HG03060 (cell line): ENCODE results near the gene WBP2.

Experiments
- ATAC-seq: cut with Tn5 transposase; IDR thresholded peaks from one replicate; pipeline ENCODE4 v1.9.1; 2021; ENCODE audit warnings: low read depth, moderate number of reproducible peaks; ENCODE audit not compliant: unreplicated experiment

The WBP2 gene

DNA sequence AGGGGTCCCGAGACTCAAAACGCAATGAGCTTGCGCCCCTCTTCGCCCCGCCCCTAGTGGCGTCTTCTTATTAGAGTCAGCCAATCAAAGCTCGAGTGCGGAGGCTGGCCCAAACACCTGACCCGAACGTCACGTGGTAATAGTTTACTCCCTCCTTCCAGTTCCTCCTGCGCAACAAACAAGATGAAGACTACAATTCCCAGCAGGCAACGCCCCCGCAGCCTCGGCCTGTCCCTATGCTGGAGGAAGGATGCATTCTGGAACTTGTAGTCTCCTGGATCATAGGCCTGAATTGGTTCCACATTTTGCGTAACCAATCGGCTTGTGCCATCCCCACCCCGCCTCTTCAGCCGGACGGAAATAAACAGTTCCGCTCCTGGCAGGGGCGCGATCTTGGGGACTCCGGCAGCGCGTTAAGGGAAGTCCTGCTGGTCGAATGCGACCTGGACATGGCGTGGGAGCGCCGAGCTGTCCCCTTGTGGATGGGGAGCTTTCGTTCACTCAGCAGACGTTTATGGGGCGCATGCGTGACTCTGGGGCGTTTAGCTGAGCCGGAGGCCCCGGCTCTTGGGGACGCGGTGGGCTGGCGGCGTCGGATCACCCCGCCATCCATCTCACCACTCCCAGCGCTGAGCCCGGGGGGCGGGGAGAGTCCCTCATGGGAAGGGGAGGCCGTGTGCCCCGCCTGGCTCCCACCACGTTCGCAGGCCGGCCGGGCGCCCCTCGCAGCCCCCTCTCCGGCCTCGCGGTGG lies at the start of gene WBP2:
WBP2 (minus strand) TSS at position 26 of the 752 bp plus-strand sequence. CDS start 38 bp downstream, outside the sequence.
- ATAC-seq, result peak; percentile 93

DNA sequence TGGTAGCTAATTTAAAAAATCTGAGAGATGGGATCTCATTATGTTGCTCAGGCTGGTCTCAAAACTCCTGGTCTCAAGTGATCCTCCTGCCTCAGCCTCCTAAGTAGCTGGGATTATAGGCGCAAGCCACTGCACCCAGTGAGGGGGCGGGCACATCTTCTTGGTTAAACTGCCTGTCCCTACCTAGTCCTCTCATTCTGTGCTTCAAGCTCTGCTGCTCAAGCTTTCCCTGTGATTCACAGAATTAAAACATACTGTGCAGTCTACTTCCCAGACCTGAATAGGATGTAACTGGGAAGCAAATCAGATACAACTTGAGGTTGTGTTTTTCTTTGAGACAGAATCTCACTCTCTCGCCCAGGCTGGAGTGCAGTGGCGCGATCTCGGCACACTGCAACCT lies 47.3 kb upstream of the WBP2 start:
- ATAC-seq, result no peak

DNA sequence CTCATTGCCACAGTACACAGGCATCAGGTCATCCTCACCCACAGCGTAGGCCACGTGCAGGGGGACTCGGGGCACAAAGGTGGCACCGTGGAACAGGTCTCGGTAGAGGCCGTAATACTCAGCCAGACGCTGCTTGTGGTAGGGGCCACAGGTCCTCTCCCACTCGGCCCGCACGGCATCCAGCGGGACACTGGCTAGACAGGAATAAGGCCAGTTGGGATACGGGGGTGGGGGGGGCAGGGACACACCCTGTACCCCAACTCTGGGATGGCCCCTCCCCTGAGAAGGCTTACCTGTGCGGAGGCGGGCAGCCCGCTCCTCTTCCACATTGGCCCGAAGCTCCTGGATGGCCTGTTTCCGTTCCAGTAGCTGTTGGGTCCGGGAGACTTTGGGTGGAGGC lies 46.6 kb upstream of the WBP2 start:
- no peak for ATAC-seq

DNA sequence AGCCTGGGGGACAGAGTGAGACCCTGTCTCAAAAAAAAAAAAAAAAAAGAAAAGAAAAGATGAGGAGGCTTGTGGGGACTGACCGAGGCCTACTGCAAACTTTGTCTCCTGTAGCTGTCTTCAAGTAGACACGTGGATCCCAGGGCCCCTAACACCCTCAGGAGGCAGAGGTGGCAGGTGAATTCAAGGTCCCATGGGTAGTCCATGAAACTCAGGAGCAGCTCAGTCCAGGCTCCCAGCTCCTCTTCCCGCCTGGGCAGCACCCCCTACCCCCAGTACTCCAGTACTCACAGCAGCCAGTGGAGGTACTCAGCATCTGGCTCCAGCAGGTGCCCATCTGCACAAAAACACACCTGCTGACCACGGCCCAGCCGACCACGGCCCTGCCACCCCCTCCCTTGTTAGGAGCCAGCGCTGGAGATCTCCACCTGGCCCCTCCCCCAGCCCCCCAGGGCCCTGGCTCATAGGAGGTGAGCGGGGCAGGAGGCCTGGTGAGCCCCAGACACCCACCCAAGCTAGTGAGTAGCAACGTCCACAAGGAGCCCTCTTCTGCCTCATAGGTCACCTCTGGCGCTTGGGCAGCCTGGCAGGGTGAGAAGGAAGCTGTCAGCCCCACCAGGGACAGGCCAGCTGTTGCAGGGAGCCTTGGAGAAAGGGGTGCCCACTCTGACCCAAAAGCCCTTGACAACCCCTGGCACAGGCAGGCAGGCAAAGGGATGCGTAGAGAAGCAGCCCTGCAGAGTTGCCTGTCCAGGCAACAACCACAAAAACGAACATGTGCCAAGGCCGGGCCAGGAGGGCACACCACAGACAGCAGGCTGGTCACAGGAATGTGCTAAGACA lies 45.8 kb upstream of the WBP2 start:
- no peak for ATAC-seq

DNA sequence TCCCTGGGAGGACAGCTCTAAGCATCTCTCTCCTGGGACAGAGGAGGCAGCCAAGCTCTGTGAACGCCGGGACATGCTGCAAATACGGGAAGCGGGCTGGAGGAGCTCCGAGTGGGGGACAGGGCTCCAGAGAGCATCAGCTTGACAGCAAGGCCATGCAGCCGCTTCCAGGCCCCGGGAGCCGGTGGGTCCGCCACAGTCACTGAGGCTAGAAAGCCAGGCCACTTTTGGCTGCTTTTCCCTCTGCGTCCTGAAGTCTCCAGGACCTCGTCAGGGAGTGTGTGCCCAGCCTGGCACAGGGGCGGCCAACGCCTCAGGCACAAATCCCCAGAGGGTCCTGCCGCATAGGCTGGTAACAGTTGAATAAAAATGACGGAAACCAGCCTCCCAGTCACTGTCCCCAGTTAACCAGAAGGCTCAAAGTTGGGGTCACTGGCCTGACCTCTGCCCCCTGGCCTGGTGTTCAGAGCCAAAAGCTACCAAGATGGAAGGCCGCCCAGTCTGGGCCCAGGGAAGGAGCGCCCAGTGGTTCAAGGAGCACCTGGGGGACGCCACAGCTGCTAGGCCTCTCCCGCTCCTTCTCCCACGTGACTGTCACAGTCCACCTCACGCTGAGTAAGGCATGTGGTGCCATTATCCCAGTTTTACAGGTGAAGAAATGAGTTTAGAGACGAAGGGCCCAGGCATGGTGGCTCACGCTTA lies 44.8 kb upstream of the WBP2 start:
- no peak for ATAC-seq

DNA sequence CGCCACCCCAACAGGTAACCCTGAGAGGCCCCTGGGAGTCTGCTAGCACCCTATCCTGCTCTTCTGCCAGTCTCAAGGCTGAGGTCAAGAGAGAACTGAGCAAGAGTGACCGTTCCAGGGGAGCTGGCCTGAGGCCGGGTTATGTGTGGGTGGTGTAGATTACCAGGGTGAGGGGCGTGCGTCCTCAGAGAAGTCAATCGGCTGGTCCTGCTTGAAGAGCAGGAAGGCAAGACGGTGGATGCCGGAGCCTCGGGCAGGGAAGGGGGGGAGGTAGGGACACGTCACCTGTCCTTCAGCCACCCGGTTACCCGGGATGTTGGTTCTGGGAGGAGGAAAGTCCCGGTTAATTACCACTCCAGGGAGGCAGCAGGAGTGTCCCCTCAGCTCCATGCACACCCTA lies 44.2 kb upstream of the WBP2 start:
- no peak for ATAC-seq

DNA sequence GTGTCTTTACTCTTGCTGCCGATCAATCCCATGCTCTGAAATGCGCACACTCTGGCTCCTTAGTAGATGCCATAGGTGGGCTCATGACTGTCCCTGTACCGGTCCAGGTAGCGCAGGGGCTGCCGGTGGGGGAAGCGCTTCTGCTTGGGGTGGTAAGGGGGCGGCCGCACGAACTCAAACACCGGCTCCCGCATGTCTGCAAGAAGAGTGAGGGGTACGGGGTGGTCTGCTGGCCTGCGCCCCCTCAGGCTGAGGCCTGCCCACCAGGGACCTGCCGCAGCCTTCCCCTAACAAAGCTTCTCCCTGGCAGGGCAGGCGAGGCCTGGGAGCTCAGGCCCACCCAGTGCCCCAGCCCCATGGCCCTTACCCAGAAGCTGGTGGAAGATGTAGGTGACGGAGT lies 43.7 kb upstream of the WBP2 start:
- no peak for ATAC-seq

DNA sequence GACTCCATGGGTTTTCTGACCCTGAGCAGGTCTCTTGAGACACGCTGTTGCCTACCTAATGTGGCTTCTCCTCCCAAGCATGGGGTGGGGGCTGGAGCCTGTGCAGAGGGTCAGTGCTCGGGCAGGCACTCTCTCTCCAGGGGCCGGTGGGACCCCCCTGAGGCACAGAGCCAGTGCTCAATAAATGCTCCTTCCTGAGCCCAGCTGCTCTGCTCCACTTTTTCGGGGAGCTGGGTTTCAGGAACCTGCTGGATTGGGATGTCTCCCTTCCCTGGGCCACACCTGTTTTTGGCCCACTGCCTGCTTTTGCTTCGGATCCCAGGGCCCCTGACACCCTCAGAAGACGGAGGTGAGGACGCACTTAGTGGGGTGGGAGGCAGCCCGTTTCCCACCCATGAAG lies 42.9 kb upstream of the WBP2 start:
- ATAC-seq, result no peak

DNA sequence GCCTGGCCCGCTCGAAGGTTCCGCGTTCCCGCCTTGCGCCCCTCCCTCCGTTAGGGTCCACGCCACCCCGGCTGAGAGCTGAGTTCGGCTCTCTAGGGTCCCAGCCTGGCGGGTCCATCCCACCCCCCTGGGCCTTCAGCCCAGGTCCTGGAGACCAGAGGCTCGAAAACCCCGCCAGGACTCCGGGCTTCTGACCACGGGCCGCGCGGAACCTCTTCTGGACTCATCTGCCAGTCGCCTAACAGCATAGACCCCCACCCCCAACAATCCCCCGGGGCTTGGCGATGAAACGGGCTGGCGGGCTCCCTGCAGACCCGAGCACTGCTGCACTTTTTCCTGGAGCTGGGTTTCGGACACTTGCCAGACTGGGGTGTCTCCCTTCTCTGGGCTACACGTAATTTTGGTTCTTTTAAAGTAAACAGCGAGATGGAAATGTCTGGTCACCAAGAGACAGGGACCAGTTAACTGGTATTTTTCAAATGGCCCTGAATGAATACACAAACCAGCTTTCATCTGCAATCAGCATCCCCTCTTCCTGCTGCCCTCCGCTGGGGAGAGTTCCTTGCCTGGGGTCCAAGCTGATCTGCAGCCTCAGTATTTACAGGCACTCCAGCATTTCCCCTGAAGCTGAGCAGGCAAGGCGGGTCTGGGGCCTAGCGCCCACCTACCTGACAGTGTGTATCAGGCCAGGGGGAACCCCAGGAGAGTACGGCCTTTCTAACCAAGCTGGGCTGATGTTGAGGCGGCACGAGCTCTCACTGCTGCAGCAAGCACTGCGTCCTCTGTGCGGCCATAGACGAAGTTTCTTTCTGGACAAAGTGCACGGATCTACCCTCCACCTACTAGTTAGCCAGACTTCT lies 42.3 kb upstream of the WBP2 start:
- no peak for ATAC-seq

DNA sequence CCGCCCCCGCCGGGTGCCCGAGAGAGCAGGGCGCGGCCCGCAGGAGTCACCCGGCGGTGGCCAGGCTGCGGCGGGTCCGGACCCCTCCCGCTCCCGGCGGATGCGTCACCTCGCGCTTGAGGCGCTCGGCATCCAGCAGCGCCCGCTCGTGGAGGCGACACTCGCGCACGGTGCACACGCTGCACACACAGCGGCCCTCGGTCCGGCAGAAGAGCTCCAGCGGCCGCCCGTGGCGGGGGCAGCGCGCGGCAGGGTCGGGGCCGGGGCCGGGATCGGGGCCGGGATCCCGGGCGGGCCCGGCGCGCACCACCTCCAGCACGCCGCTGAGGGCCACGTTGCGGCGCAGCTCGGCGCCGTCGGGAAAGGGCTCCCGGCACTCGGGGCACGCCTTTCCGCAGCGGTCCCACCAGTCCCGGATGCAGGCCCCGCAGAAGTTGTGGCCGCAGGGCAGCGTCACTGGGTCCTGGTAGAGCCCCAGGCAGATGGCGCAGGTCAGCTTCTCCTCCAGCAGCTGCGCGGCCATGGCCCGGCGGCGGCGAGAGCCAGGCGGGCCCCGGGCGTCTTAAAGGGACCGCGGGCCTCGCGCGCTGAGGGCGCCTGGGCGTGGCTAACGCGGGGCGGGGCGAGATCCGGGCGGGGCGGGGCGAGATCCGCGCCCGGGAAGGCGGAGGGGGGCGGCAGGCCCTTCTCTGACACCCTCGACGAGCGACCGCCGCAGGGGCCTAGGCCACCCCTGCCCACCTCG lies 41.5 kb upstream of the WBP2 start, which contains the start of gene TRIM65:
TRIM65 (minus strand) TSS at position 537 of the 745 bp plus-strand sequence; CDS start at position 523, 14 bp downstream.
- ATAC-seq, result no peak

DNA sequence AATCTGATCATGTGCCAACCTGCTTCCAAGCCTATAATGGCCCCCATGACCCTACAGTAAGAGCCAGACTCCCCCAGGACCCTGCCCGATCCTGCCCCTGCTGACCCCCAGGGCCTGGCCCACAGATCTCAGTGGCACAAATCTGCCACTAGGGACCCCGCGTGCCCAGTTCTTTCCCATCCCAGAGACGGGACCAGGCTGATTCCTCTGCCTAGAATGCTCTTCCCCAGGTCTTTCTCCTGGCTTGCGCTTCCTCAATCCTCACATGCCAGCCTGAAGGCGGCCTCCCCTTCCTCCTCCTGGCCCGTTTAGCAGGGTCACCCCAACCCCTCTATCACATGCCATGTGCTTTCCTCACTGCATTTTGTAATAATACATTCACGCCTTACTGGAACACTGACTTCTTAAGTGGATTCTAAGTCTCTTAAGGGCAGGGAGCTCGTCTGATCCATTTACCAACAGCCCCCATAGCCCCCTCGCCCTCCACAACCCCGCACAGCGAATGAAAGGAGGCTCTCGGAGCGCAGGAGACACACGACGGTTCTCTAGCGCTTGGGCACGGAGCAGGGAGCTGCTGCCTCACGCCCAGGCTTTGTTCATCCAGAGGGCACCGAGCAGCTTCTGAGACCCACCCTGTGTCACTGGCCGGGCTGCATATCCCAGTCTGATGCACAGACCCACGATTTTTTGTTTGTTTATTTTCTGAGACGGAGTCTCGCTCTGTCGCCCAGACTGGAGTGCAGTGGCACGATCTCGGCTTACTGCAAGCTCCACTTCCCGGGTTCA lies 40.4 kb upstream of the WBP2 start:
- ATAC-seq, result no peak

DNA sequence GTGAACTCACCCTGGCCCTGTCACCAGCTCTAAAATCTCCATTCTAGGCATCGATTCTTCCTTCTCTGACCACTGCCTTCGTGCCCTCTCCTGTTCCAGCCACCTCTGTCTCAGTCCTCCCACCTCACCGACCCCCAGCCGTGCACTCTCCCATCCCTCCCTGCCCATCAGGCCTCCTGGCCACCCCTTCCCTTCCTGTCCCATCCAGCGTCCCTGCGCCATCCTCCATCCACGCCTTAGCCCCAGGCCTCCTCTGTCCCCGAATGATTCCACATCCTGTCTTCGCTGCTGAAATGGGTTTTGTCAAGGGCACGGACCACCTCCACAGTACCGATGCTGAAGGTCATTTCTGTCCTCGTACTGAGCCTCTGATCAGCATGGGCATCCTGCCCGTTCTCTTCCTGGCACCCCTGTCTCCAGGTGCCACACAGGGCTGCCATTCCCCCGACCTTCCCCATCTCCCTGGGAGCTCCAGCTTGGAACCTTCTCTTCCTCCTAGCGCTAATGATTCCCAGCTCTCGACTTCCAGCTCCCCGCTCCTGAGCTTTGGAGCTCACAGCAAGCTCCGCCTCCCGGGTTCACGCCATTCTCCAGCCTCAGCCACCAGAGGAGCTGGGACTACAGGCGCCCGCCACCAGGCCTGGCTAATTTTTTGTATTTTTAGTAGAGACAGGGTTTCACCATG lies 39.1 kb upstream of the WBP2 start:
- ATAC-seq, result no peak

DNA sequence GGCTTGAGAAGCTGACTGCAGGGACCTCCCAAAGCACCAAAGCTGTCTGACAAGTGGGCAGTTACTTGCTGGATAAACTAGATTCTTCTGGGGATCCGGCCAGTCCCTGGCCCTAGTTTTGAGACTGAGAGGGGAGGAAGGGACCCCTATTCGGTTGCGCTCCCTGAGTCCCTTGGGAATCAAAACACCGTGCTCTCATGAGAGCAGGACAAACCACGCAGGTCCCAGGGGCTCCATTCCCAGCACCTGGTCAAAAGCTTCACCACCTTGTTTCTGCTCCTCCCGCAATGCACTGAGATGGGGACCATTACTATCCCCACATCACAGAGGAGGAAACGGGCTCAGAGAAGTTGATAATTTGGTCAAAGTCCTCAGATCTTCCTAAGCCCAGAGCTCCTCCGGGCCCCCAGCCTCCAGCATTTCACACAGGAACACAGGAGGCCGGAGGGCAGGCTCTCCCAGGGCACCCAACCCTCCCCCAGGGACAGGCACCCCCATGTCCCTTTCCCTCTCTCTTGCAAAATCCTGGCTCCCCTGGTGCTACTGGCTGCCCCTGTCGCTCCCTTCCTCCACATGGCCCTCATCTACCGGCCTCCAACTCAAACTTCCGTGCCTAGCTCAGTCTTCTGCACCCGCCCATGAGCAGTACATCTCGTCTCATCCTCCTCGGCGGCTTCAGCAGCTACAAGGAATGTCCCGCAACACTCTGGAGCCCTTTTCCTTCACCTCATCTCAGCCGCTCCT lies 38.3 kb upstream of the WBP2 start:
- ATAC-seq, result no peak

DNA sequence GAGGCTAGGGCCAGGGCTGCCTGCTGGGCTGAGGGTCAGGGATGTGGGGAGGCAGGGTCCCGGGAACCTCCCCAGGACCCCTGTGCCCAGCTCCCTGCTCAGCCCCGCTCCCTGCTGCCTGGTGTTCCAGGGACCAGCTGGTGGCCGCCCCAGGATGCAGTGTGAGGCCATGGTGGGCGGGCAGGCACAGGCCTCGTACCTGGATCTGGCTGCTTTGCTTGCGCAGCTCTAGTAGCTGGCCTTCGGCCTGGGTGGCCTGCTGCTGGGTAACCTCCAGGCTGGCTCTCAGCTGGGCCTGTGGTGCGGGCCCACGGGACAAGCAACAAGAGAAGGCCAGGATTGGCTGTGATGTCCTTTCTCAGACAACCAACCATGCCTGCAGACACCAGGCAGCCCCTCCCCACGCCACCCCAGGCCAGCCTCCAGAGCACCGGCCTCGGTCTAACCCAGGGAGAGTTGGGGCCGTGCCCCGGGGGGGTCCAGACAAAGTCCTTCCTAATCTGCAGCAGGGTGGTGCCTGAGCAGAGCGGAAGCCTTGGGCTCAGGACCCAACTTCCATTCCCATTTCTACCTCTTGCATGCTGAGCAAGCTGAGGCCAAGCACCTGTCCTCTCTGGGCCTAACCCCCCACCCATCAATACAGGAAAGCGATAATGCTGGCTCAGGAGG lies 37.6 kb upstream of the WBP2 start:
- no peak for ATAC-seq

DNA sequence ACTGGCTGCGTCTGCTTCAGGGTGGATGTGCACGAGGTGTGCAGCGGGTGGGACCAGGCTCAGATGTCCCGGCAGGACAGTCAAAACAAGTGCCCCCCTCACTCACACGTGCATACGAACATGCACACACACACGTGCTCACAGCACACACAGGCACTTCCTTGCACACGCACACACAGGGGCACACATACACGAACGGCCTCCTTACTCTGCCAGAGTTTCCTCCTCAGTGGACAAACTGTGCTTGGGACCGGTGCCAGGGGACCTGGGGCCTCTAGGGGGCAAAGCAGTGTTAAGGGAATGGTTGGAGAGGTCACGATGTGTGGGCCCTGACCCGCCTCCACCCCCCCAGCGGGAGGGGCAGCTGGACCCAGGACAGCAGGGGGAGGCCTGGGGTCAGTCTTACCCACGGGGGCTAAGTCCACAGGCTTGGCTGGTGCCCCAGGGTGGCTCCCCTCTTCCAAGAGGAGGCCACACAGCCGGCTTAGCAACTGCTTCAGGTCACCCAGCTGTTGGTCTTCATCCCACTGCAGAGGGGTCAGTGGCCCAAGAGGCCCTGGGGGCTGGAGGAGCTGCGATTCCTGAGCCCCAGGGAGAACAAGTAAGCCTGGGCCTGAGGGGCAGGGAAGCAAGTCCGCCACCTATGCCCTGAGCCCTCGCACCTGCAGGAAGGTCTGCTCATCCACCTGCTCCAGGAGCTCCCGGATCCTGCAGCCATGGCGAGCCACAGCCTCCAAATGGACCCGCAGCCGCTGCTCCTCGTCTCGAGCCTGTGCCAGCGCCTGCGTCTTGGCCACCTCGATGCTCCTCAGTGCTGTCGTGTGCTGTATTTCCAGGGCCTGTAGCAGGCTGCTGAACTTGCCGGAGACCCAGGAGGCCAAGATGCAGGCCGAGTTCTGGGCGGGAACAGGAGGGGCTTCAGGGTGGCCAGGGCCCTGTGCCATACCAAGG lies 36.7 kb upstream of the WBP2 start:
- ATAC-seq, result no peak
